Testis (tissue), 3 donors: Measurements from ENCODE around the gene SORD. TPM values are rescaled to one million over a fixed set of nuclear protein-coding genes. Genes with fewer than 3 reads are reported as not detected.

ENCODE experiments used
- DNase-seq: peaks from one replicate; pipeline ENCODE4 v3.0.0-alpha.2; 2019
- H3K27ac ChIP-seq, 2 donors: fragments of 200-600 bp; sonication (generic); one replicate each; pipeline ENCODE4 v1.5.1; 2019
- H3K27me3 ChIP-seq: fragments of 200-600 bp; sonication (generic); one replicate; pipeline ENCODE4 v1.5.1; 2019
- H3K36me3 ChIP-seq: fragments of 200-600 bp; sonication (generic); one replicate; pipeline ENCODE4 v1.5.1; 2017; ENCODE audit warnings: low read depth; ENCODE audit errors: missing control alignments
- H3K4me1 ChIP-seq: fragments of 200-600 bp; sonication (generic); one replicate; pipeline ENCODE4 v1.5.1; 2019
- H3K4me3 ChIP-seq, 2 donors: fragments of 200-600 bp; sonication (generic); one replicate each; pipeline ENCODE4 v1.5.1; 2017 to 2019
- H3K9me3 ChIP-seq: fragments of 200-600 bp; sonication (generic); one replicate; pipeline ENCODE4 v1.5.1; 2017
- POLR2A ChIP-seq: fragments of 450-650 bp; IDR thresholded peaks from one replicate; pipeline ENCODE4 v1.6.1; 2017; ENCODE audit warnings: antibody characterized with exemption, mild to moderate bottlenecking, moderate library complexity
- WGBS, 2 donors: methylation state at CpG; one replicate each; pipeline ENCODE4 v1.1.5; 2018; 5-methylcytosine and 5-hydroxymethylcytosine counted together
- intact Hi-C: fragments of 100-400 bp; cut with DNase I; formaldehyde crosslinking; loops from one replicate; pipeline ENCODE4 v1.15.1; 2023; ENCODE audit warnings: low total_unique reads
- polyA plus RNA-seq: library from polyadenylated mRNA; stranded (reverse); fragments of 350-450 nt; fragmentation: Illumina TruSeq; extraction: RNeasy Lipid Tissue Mini Kit (QIAGEN cat#74804); gene quantifications from one replicate; pipeline ENCODE4 v1.2.3, GENCODE V29; 2014; ENCODE audit warnings: low read depth, low replicate concordance; ENCODE audit not compliant: insufficient read depth
- total RNA-seq, 2 donors: library from RNA; depleted of rRNA; stranded (reverse); fragments of >200 nt; gene quantifications; one replicate each; pipeline ENCODE4 v1.2.3, GENCODE V29; 2016
- TF ChIP-seq, protein P1 (sequence below), 3 experiments: fragments of 450-650 bp in 2 of 3; fragments of 200-600 bp in 1 of 3; sonication (generic) in 1 of 3; IDR thresholded peaks; one replicate each; pipeline ENCODE4 v1.5.1; 2016 to 2019; ENCODE audit warnings: antibody characterized with exemption in 3 of 3, mild to moderate bottlenecking in 2 of 3, moderate library complexity in 1 of 3

SORD gene
- total and polyA plus RNA-seq, 3 donors from 2014 or later, result 21.4 to 34.1 (median 33.7) TPM

DNA sequence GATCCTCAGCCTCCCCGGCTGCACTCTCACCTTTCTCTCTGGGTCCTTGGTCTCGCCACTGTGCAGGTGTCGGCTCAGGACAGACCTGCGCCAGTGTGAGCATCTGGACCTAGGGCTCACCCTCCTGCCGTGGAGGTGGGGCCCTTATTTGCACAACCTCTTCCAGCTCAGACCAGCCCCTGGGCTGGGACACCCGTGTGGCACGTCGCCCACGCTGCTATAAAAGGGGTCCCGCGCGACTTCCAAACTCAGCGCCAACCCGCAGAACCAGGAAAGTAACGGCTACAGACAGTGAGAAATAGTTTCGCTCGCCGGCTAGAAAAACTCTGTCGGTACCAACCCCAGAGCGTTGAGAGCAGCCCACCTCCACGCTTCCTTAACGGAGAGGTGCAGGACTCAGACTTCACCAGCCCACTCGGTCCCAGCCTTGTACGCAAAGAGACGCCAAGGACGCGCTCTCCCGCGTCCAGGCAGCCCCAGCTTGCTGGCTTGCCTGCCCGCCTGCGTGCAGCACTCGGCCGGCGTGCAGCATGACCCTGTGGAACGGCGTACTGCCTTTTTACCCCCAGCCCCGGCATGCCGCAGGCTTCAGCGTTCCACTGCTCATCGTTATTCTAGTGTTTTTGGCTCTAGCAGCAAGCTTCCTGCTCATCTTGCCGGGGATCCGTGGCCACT, 91.2 kb downstream of the SORD start, which contains the start of the genes DUOX2 and DUOXA2:
Gene DUOX2 (minus strand): TSS at position 97 of the 675 bp plus-strand sequence. CDS start 761 bp downstream, outside the sequence.
Gene DUOXA2 (plus strand): TSS at position 251 of the 675 bp plus-strand sequence. CDS start 280 bp downstream, at position 531.
- no peaks in the 10 kb centered on the region for H3K27me3 ChIP-seq
- no peak within 1 kb of the TSS for H3K27ac ChIP-seq
- TF ChIP-seq, protein P1, sequence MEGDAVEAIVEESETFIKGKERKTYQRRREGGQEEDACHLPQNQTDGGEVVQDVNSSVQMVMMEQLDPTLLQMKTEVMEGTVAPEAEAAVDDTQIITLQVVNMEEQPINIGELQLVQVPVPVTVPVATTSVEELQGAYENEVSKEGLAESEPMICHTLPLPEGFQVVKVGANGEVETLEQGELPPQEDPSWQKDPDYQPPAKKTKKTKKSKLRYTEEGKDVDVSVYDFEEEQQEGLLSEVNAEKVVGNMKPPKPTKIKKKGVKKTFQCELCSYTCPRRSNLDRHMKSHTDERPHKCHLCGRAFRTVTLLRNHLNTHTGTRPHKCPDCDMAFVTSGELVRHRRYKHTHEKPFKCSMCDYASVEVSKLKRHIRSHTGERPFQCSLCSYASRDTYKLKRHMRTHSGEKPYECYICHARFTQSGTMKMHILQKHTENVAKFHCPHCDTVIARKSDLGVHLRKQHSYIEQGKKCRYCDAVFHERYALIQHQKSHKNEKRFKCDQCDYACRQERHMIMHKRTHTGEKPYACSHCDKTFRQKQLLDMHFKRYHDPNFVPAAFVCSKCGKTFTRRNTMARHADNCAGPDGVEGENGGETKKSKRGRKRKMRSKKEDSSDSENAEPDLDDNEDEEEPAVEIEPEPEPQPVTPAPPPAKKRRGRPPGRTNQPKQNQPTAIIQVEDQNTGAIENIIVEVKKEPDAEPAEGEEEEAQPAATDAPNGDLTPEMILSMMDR (IDR thresholded peaks at IDR 0.05), result no peak
- TF ChIP-seq POLR2A, result no peak
- 0 to 1% methylated on average over 30 to 42 of the region's 42 CpGs for WGBS, 2 donors
- H3K4me3 ChIP-seq, result no peak within 1 kb of the TSS
- no peaks in the 10 kb centered on the region for H3K9me3 ChIP-seq
- H3K36me3 ChIP-seq, result no peaks in the 10 kb centered on the region
- peaks cover 17% of the 10 kb centered on the region for H3K4me1 ChIP-seq
- DNase-seq, result no peak
- intact Hi-C loops, result no loop called here

DNA sequence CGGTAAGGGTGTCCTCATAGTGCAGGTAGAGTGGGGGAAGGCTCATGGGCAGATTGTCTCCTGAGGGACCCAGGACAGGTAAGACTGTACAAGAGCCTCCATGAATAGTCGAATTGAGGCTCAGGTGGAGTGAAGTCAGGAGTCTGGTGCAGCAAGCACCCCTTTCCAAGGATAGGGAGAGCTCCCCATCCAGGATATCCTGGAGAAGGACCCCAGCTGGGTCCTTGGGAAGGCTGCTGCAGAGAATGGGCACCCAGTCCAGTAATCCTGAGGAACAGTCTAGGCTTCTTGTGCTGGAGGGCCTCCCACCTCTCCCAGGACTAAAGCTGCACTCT, 91.7 kb downstream of the SORD start:
- WGBS, 2 donors, result 0 to 6% methylated on average over 2 of the region's 2 CpGs
- Histone ChIP-seq H3K4me3 (no peak overlapping the region), H3K4me1 (peaks cover 17% of the 10 kb centered on the region), H3K9me3 (no peaks in the 10 kb centered on the region), H3K27me3 (no peaks in the 10 kb centered on the region), H3K27ac (no peak overlapping the region), H3K36me3 (no peaks in the 10 kb centered on the region)
- intact Hi-C loops, result no loop called here
- no peak for DNase-seq
- no peak for TF ChIP-seq POLR2A
- TF ChIP-seq, protein P1 (IDR thresholded peaks at IDR 0.05), result no peak

DNA sequence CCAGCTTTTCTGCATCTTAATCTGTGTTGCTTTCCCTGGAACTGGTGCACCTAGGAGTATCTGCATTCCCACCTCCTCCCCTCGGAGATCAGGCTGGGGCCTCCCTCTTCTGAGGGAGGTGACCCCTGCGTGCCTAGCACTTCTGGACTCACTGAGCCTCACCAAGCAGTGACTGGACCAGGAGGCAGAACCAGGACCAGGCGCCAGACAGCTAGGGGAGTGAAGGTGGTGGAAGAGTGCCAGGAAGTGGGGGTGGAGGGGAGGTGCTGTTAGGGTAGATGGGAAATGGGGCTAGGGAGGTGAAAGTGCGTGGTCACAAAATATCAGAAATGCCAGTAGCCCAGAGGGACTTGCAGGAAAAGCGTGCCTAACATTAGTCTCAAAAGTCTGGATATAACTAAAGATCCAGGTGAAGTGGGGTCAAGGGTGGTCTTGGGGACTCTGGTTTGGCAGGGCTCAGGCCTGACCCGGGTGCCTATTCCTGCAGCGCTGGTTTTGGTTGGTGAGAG, 92.4 kb downstream of the SORD start:
- H3K36me3 ChIP-seq, result no peaks in the 10 kb centered on the region
- H3K4me3 ChIP-seq, result no peak overlapping the region
- no peaks in the 10 kb centered on the region for H3K27me3 ChIP-seq
- H3K27ac ChIP-seq, result no peak overlapping the region
- H3K4me1 ChIP-seq, result peaks cover 17% of the 10 kb centered on the region
- no peaks in the 10 kb centered on the region for H3K9me3 ChIP-seq
- no peak for DNase-seq
- 53 to 56% methylated on average over 7 of the region's 7 CpGs for WGBS, 2 donors
- TF ChIP-seq, protein P1 (IDR thresholded peaks at IDR 0.05), result no peak
- TF ChIP-seq POLR2A, result no peak
- intact Hi-C loops, result no loop called here

DNA sequence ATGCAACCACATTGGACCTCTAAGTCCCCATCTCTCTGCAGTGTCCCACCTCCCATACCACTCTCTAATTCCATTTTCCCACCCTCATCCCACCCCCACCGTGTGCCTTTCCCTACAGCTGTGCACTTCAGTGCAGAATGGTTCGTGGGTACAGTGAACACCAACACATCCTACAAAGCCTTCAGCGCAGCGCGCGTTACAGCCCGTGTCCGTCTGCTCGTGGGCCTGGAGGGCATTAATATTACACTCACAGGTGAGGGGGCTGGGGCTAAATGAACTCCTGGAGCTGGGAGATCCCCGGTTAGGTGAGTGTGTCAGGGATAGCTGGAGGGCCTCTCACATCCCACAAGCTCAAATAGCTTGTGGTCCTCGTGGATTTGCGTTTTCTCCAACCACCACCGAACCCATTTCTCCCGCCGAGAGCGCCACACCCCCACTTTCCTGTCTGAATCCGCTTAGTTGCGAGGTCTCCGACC, 93.0 kb downstream of the SORD start:
- TF ChIP-seq, protein P1 (IDR thresholded peaks at IDR 0.05), result no peak
- no peak for TF ChIP-seq POLR2A
- intact Hi-C loops, result no loop called here
- DNase-seq, result no peak
- Histone ChIP-seq H3K36me3 (no peaks in the 10 kb centered on the region), H3K9me3 (no peaks in the 10 kb centered on the region), H3K4me3 (peak overlapping the region in 1 of 2 donors; percentile 9), H3K27me3 (no peaks in the 10 kb centered on the region), H3K4me1 (peaks cover 17% of the 10 kb centered on the region), H3K27ac (no peak overlapping the region)
- WGBS, 2 donors, result 32 to 47% methylated on average over 14 to 19 of the region's 19 CpGs
